SJCRH30 (cell line): ENCODE data around the gene FOXK2. TPM values are rescaled to one million over a fixed set of nuclear protein-coding genes. Genes with fewer than 3 reads are reported as not detected.
"Not testable (repeated sequence)": the region's sequence is repeated elsewhere in the genome, so short reads cannot be mapped to it uniquely, and the experiment has no call there.

Experiments used
- DNase-seq, 2 experiments: peaks; one replicate each; pipeline ENCODE4 v3.0.0-alpha.2; 2015 to 2020
- H3K27ac ChIP-seq: fragments of 250-450 bp; sonication (Bioruptor Pico); 2 replicates; pipeline ENCODE4 v1.5.1; 2020; ENCODE audit warnings: mild to moderate bottlenecking, moderate library complexity
- H3K27me3 ChIP-seq: fragments of 250-450 bp; sonication (Bioruptor Pico); 2 replicates; pipeline ENCODE4 v1.5.1; 2020; ENCODE audit warnings: mild to moderate bottlenecking, moderate library complexity
- H3K36me3 ChIP-seq: fragments of 250-450 bp; sonication (Bioruptor Pico); 2 replicates; pipeline ENCODE4 v1.5.1; 2020; ENCODE audit warnings: mild to moderate bottlenecking, moderate library complexity
- H3K4me1 ChIP-seq: fragments of 250-450 bp; sonication (Bioruptor Pico); 2 replicates; pipeline ENCODE4 v1.5.1; 2020; ENCODE audit warnings: mild to moderate bottlenecking, moderate library complexity
- H3K4me3 ChIP-seq: fragments of 250-450 bp; sonication (Bioruptor Pico); 2 replicates; pipeline ENCODE4 v1.5.1; 2020; ENCODE audit warnings: mild to moderate bottlenecking, moderate library complexity
- H3K9me3 ChIP-seq: fragments of 250-450 bp; sonication (Bioruptor Pico); replicated peaks from 2 replicates; pipeline ENCODE4 v1.5.1; 2020; ENCODE audit warnings: mild to moderate bottlenecking, moderate library complexity
- total RNA-seq: library from RNA; depleted of rRNA; stranded (reverse); fragments of >200 nt; shearing (Covaris generic); gene quantifications from 2 replicates; pipeline ENCODE4 v1.2.3, GENCODE V29; 2014

The FOXK2 gene
- total RNA-seq, 1 experiment from 2014 or later: 95.0 TPM

GRCh38 chr17:82560252-82560642 lies 40.7 kb downstream of the FOXK2 start:
- DNase-seq: no peak
- Histone ChIP-seq H3K4me3 (no peak overlapping the region), H3K36me3 (peaks cover 11% of the 10 kb centered on the region), H3K27me3 (no peaks in the 10 kb centered on the region), H3K9me3 (no peaks in the 10 kb centered on the region), H3K27ac (no peak overlapping the region), H3K4me1 (peaks cover 19% of the 10 kb centered on the region)

DNA sequence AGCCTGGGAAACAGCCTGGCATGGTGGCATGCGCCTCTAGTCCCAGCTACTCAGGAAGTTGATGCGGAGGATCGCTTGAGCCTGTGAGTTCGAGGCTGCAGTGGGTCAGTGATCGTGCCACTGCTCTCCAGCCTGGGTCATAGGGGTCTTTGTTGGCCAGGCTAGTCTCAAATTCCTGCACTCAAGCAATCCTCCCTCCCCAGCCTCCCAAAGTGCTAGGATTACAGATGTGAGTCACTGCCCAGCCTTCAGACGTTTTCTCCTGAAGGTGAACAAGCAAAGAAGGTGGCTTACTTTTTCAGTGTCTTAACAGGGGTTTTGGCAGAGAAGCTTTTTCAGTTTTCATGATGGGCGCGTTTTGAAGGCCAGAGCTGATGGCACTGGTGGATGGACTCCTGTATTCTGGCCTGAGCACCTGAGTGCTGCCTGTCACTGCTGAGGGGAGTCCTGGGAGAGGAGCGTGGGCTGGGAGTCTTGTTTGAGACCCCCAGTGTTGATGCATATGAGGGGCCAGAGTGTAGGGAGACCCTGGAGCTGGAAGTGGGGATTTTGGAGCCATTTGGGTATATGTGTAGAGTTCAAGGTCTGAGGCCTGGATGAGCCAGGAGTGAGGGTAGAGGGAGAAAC lies 41.4 kb downstream of the FOXK2 start:
- no peaks in the 10 kb centered on the region for H3K9me3 ChIP-seq
- peaks cover 17% of the 10 kb centered on the region for H3K36me3 ChIP-seq
- H3K4me1 ChIP-seq: peaks cover 24% of the 10 kb centered on the region
- no peak overlapping the region for H3K27ac ChIP-seq
- no peak overlapping the region for H3K4me3 ChIP-seq
- DNase-seq: no peak
- no peaks in the 10 kb centered on the region for H3K27me3 ChIP-seq

- Histone ChIP-seq H3K36me3 (peaks cover 17% of the 10 kb centered on the region), H3K27me3 (no peaks in the 10 kb centered on the region), H3K4me1 (peaks cover 24% of the 10 kb centered on the region), H3K27ac (no peak overlapping the region), H3K4me3 (no peak overlapping the region), H3K9me3 (no peaks in the 10 kb centered on the region)
- DNase-seq: no peak
These were observed 42.0 kb downstream of the FOXK2 start for GRCh38 chr17:82561429-82562035.

DNA sequence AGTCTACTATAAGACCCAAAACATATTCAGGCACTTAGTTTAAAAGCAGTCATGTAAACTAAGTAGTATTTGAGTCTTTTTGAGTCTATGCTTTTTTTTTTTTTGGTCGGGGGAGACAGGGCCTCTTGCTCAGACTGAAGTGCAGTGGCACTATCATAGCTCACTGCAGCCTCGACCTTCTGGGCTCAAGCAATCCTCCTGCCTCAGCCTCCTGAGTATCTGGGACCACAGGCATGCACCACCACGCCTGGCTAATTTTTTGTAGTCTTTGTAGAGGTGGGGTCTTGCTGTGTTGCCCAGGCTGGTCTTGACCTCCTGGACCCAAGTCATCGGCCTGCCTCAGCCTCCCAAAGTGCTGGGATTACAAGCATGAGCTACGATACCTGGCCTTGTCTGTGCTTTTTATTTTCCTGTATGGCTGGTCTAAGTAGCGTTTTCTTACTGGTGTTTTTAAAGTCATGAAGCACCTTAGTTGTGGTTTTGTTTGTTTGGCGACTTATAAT lies 43.2 kb downstream of the FOXK2 start:
- DNase-seq, H3K4me3 ChIP-seq, H3K27me3 ChIP-seq, H3K9me3 ChIP-seq, H3K27ac ChIP-seq: not testable (repeated sequence)
- Histone ChIP-seq H3K4me1 (peaks cover 24% of the 10 kb centered on the region), H3K36me3 (peaks cover 22% of the 10 kb centered on the region)

DNA sequence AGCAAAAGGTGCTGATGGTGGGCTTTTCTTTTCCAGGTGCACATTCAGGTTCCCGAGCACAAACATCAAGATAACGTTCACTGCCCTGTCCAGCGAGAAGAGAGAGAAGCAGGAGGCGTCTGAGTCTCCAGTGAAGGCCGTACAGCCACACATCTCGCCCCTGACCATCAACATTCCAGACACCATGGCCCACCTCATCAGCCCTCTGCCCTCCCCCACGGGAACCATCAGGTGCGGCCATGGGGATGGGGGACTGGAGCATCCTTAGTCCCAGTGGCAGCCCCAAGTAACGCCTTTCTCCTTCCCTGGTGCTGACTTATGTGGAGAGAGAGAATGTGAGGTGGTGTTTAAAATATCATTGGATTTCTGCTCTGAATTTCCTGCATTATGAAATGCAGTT lies 43.8 kb downstream of the FOXK2 start:
- no peak overlapping the region for H3K4me3 ChIP-seq
- H3K4me1 ChIP-seq: peaks cover 24% of the 10 kb centered on the region
- DNase-seq: no peak
- H3K27me3 ChIP-seq: no peaks in the 10 kb centered on the region
- no peak overlapping the region for H3K27ac ChIP-seq
- H3K36me3 ChIP-seq: peaks cover 23% of the 10 kb centered on the region
- no peaks in the 10 kb centered on the region for H3K9me3 ChIP-seq

DNA sequence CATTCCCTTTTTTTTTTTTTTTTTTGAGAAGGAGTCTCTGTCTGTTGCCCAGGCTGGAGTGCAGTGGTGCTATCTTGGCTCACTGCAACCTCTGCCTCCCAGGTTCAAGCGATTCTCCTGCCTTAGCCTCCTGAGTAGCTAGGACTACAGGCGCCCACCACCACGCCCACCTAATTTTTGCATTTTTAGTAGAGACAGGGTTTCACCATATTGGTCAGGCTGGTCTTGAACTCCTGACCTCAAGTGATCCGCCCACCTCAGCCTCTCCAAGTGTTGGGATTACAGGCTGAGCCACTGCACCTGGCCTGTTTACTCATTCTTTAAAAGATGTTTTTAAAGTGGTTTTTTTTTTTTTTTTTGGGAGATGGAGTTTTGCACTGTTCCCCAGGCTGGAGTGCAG lies 44.2 kb downstream of the FOXK2 start:
- Histone ChIP-seq H3K36me3 (peaks cover 26% of the 10 kb centered on the region), H3K4me1 (peaks cover 24% of the 10 kb centered on the region)
- not testable (repeated sequence) for DNase-seq, H3K9me3 ChIP-seq, H3K27ac ChIP-seq, H3K4me3 ChIP-seq, H3K27me3 ChIP-seq

- DNase-seq: no peak
- H3K27me3 ChIP-seq: no peaks in the 10 kb centered on the region
- no peaks in the 10 kb centered on the region for H3K9me3 ChIP-seq
- no peak overlapping the region for H3K27ac ChIP-seq
- peaks cover 20% of the 10 kb centered on the region for H3K4me1 ChIP-seq
- no peak overlapping the region for H3K4me3 ChIP-seq
- peaks cover 30% of the 10 kb centered on the region for H3K36me3 ChIP-seq
These were observed 44.7 kb downstream of the FOXK2 start for GRCh38 chr17:82564241-82564640.

GRCh38 chr17:82565551-82565950 lies 46.0 kb downstream of the FOXK2 start:
- Histone ChIP-seq H3K27ac (no peak overlapping the region), H3K9me3 (no peaks in the 10 kb centered on the region), H3K36me3 (peaks cover 38% of the 10 kb centered on the region), H3K4me3 (no peak overlapping the region), H3K27me3 (no peaks in the 10 kb centered on the region), H3K4me1 (peaks cover 9% of the 10 kb centered on the region)
- no peak for DNase-seq

DNA sequence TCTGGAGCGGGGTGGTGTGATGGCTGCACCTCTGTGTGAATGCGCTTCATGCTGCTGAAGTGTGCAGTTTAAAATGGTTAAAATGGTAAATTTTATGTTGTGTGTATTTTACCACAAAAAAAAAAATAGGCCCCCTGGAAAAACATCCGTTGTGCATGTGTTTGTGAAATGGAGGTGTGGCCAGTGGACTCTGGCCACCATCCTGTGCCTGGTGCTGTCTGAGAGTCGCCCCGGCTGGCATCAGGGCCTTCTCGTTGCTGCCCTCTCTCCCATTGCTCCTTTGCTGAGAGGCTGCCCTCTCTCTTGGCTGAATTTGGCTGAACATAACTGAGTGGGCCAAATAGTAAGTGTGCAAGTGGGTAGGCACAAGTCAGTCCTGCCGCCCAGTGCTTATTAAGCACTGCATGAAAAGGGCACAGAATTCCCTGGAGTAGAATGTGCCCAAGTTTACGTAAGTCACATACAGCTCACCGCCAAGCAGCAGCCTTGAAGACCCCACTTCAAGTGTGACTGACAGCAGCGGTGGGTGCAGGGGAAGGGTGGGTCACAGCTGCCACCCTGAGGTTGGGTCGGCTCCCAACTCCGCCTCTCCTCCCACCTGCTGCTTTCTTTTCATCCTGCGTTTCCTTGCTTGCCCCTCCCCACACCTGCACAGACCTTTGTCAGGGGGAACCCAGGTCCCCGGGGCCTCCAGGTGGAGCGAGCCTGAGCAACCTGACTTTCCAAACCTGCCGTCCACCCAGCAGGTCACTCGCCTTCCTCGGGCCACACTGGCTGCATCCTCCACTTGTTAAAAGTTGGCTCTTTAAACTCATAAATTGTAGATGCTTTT lies 46.8 kb downstream of the FOXK2 start:
- peaks cover 46% of the 10 kb centered on the region for H3K36me3 ChIP-seq
- peaks cover 8% of the 10 kb centered on the region for H3K4me1 ChIP-seq
- H3K9me3 ChIP-seq: no peaks in the 10 kb centered on the region
- no peak overlapping the region for H3K27ac ChIP-seq
- no peak for DNase-seq
- no peak overlapping the region for H3K4me3 ChIP-seq
- H3K27me3 ChIP-seq: no peaks in the 10 kb centered on the region

DNA sequence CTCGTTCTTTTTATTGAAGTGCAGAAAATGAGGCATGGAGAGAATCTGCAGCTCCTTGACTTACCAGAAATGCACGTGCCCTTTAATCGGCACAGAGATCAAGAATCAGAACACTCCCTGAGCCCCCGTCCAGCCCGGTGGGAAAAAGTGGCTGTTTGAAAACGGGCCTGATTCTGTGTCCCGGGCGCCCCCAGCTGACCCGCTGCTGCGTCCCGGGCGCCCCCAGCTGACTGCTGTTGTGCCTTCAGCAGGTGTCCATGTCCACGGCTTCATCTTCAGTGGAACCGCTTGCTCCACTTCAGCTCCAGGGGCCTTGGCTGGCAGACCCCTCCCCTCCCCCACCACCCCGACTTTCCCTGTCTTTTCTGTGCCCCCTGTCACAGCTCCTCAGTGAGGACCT lies 47.8 kb downstream of the FOXK2 start:
- Histone ChIP-seq H3K9me3 (no peaks in the 10 kb centered on the region), H3K27ac (no peak overlapping the region), H3K36me3 (peaks cover 56% of the 10 kb centered on the region), H3K4me3 (no peak overlapping the region), H3K4me1 (peaks cover 8% of the 10 kb centered on the region), H3K27me3 (no peaks in the 10 kb centered on the region)
- no peak for DNase-seq

GRCh38 chr17:82568997-82569393 lies 49.5 kb downstream of the FOXK2 start:
- no peaks in the 10 kb centered on the region for H3K9me3 ChIP-seq
- peaks cover 8% of the 10 kb centered on the region for H3K4me1 ChIP-seq
- no peaks in the 10 kb centered on the region for H3K27me3 ChIP-seq
- H3K27ac ChIP-seq: no peak overlapping the region
- DNase-seq: no peak
- H3K4me3 ChIP-seq: no peak overlapping the region
- peaks cover 70% of the 10 kb centered on the region for H3K36me3 ChIP-seq

DNA sequence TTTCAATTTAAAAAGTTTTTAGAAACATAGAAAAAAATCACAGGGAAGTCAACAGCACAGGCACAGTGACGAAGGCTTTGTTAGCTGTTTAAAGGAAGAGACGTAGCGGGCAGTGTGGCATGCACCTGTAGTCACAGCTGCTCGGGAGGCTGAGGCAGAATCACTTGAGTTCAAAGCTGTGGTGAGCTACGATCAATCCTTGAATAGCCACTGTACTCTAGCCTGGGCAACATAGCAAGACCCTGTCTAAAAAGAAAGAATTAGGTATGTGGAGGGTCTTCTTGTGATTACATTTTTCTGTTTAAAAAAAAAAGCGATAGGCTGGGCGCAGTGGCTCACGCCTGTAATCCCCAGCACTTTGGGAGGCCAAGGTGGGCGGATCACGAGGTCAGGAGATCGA lies 50.1 kb downstream of the FOXK2 start:
- DNase-seq: no peak
- Histone ChIP-seq H3K4me1 (peaks cover 8% of the 10 kb centered on the region), H3K4me3 (no peak overlapping the region), H3K27me3 (no peaks in the 10 kb centered on the region), H3K36me3 (peaks cover 74% of the 10 kb centered on the region), H3K9me3 (no peaks in the 10 kb centered on the region), H3K27ac (no peak overlapping the region)

DNA sequence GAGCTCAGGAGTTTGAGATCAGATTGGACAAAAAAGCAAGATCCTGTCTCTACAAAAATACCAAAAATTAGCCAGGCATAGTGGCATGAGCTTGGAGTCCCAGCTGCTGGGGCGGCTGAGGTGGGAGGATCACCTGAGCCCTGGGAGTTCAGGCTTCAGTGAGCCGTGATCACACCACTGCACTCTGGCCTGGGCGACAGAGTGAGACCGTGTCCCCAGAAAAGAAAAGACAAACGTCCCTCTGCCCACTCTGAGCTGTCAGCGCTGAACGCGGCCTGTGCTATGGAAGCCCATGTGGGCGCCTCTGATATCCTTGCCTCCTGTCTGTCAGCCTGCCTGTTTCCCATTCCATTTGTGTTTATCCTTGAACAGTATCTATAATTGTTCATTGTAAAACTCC lies 50.7 kb downstream of the FOXK2 start:
- H3K27me3 ChIP-seq: no peaks in the 10 kb centered on the region

DNA sequence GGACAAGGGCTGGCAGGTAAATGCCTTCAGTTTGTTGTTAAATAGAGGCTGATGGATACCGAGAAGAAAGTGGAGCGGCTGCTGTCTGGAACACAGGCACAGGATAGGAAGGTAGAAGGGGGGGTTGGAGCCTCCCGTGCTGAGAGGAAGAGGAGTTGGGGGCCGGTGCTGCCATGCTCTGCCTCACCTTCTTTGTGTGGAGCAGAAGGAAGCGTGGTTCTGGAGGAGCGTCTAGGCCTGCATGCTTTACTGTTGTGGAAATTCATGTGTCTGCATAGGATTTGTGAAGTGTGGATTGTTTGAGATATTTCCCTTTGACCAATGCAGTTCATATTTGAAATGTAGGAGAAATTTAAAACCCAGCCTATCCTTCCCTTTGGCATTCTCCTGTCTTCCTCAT lies 52.3 kb downstream of the FOXK2 start:
- peaks cover 78% of the 10 kb centered on the region for H3K36me3 ChIP-seq
- no peak overlapping the region for H3K4me3 ChIP-seq
- H3K9me3 ChIP-seq: no peaks in the 10 kb centered on the region
- H3K27ac ChIP-seq: no peak overlapping the region
- DNase-seq: no peak
- H3K27me3 ChIP-seq: no peaks in the 10 kb centered on the region
- no peaks in the 10 kb centered on the region; the same call in 1 of the 2 replicates for H3K4me1 ChIP-seq

More for the DNA sequence above, 50.7 kb downstream of the FOXK2 start:
- no peak overlapping the region for H3K4me3 ChIP-seq
- H3K27ac ChIP-seq: no peak overlapping the region
- peaks cover 5% of the 10 kb centered on the region for H3K4me1 ChIP-seq
- no peaks in the 10 kb centered on the region for H3K9me3 ChIP-seq
- DNase-seq: no peak
- H3K36me3 ChIP-seq: peaks cover 75% of the 10 kb centered on the region

GRCh38 chr17:82574041-82574440 lies 54.5 kb downstream of the FOXK2 start:
- Histone ChIP-seq H3K36me3 (peaks cover 77% of the 10 kb centered on the region), H3K4me1 (no peaks in the 10 kb centered on the region)

More at GRCh38 chr17:82574041-82574440, 54.5 kb downstream of the FOXK2 start:
- no peaks in the 10 kb centered on the region for H3K27me3 ChIP-seq
- no peaks in the 10 kb centered on the region for H3K9me3 ChIP-seq
- H3K4me3 ChIP-seq: no peak overlapping the region
- H3K27ac ChIP-seq: no peak overlapping the region
- DNase-seq: no peak
